HepG2 (cell line): ENCODE data around the gene MIB2. TPM values are rescaled to one million over a fixed set of nuclear protein-coding genes. Genes with fewer than 3 reads are reported as not detected.
A peak's percentile ranks its signal among the peaks of the same experiment; 100 is the strongest.

Experiments
- ATAD3A ChIP-seq: sonication (generic); formaldehyde crosslinking; IDR thresholded peaks from 2 replicates; pipeline ENCODE4 v1.4.0; 2020; ENCODE audit warnings: missing genetic modification reagents
- BRD4 ChIP-seq: sonication (generic); formaldehyde crosslinking; IDR thresholded peaks from 2 replicates; pipeline ENCODE4 v1.4.0; 2020; ENCODE audit warnings: missing genetic modification reagents
- DBP ChIP-seq: sonication (generic); formaldehyde crosslinking; IDR thresholded peaks from 2 replicates; pipeline ENCODE4 v1.4.0; 2020; ENCODE audit warnings: missing genetic modification reagents; ENCODE audit errors: not compliant biosample characterization
- GABPA ChIP-seq, 2 experiments: IDR thresholded peaks; 2 replicates each; pipeline ENCODE4 v1.6.1; 2011 to 2016; ENCODE audit warnings: low read depth in 2 of 2, low read length in 1 of 2, missing biosample characterization in 1 of 2, missing genetic modification characterization in 1 of 2
- HOXA5 ChIP-seq: sonication (generic); formaldehyde crosslinking; IDR thresholded peaks from 2 replicates; pipeline ENCODE4 v1.4.0; 2020; ENCODE audit warnings: missing genetic modification reagents
- IRX3 ChIP-seq: sonication (generic); formaldehyde crosslinking; IDR thresholded peaks from 2 replicates; pipeline ENCODE4 v1.8.1; 2023; ENCODE audit warnings: mild to moderate bottlenecking, low read depth, missing genetic modification reagents, borderline replicate concordance
- KAT7 ChIP-seq: IDR thresholded peaks from 2 replicates; pipeline ENCODE4 v1.6.1; 2018; ENCODE audit warnings: borderline replicate concordance, missing compliant biosample characterization
- KDM5B ChIP-seq: sonication (generic); formaldehyde crosslinking; IDR thresholded peaks from 2 replicates; pipeline ENCODE4 v1.4.0; 2020; ENCODE audit warnings: missing genetic modification reagents, mild to moderate bottlenecking, borderline replicate concordance
- KLF16 ChIP-seq, 2 experiments: sonication (generic) in 1 of 2; formaldehyde crosslinking in 1 of 2; IDR thresholded peaks; 2 replicates each; pipeline versions ENCODE4 v1.6.1 to v1.8.0; 2016 to 2023; ENCODE audit warnings: missing genetic modification reagents in 2 of 2, missing compliant biosample characterization in 1 of 2
- MXD4 ChIP-seq: IDR thresholded peaks from 2 replicates; pipeline ENCODE4 v1.6.1; 2016; ENCODE audit warnings: mild to moderate bottlenecking, missing biosample characterization, missing genetic modification reagents
- PAF1 ChIP-seq: IDR thresholded peaks from 2 replicates; pipeline ENCODE4 v1.6.1; 2016; ENCODE audit warnings: missing genetic modification reagents, missing compliant biosample characterization
- RELA ChIP-seq: sonication (generic); formaldehyde crosslinking; IDR thresholded peaks from 2 replicates; pipeline ENCODE4 v1.4.0; 2020; ENCODE audit warnings: missing genetic modification reagents
- RXRB ChIP-seq: IDR thresholded peaks from 2 replicates; pipeline ENCODE4 v1.6.1; 2016; ENCODE audit warnings: borderline replicate concordance, missing genetic modification reagents, missing compliant biosample characterization
- TRIM22 ChIP-seq: fragments of 450-650 bp; IDR thresholded peaks from 2 replicates; pipeline ENCODE4 v1.6.1; 2017
- YEATS2 ChIP-seq: sonication (generic); formaldehyde crosslinking; IDR thresholded peaks from 2 replicates; pipeline ENCODE4 v1.4.0; 2020; ENCODE audit warnings: missing genetic modification reagents, borderline replicate concordance
- ZKSCAN8 ChIP-seq: IDR thresholded peaks from 2 replicates; pipeline ENCODE4 v1.6.1; 2016; ENCODE audit warnings: borderline replicate concordance, missing genetic modification reagents, missing compliant biosample characterization
- ZMYM2 ChIP-seq: sonication (generic); formaldehyde crosslinking; IDR thresholded peaks from 2 replicates; pipeline ENCODE4 v1.8.0; 2022; ENCODE audit warnings: mild to moderate bottlenecking, missing genetic modification reagents
- ZNF569 ChIP-seq: sonication (generic); formaldehyde crosslinking; IDR thresholded peaks from 2 replicates; pipeline ENCODE4 v1.5.0; 2020; ENCODE audit warnings: mild to moderate bottlenecking, missing genetic modification reagents, moderate library complexity, borderline replicate concordance
- ZNF572 ChIP-seq: sonication (generic); formaldehyde crosslinking; IDR thresholded peaks from 2 replicates; pipeline ENCODE4 v1.5.1; 2020; ENCODE audit warnings: mild to moderate bottlenecking, missing genetic modification reagents
- ZSCAN22 ChIP-seq: sonication (generic); formaldehyde crosslinking; IDR thresholded peaks from 2 replicates; pipeline ENCODE4 v1.4.0; 2020; ENCODE audit warnings: mild to moderate bottlenecking, missing genetic modification reagents
- polyA plus RNA-seq, 8 experiments: library from polyadenylated mRNA; depleted of rRNA in 3 of 8; stranded (reverse) in 7 of 8; unstranded in 1 of 8; fragments of >200 nt; fragmentation: Illumina TruSeq in 4 of 8; extraction: Trizol in 4 of 8; gene quantifications; 2 replicates each; pipeline versions ENCODE4 v1.2.1 to v1.2.3, GENCODE V29; 2011 to 2016; ENCODE audit warnings: low read depth in 4 of 8, missing spikeins in 1 of 8, mixed read lengths in 1 of 8; ENCODE audit not compliant: insufficient read depth in 1 of 8
- total RNA-seq, 5 experiments: library from RNA; depleted of rRNA; stranded (reverse); fragments of >200 nt; fragmentation: Illumina TruSeq; extraction: Trizol; gene quantifications; 2 replicates each; pipeline ENCODE4 v1.2.3, GENCODE V29; 2016; ENCODE audit warnings: low read depth in 1 of 5
- TF ChIP-seq, protein P1 (sequence below): sonication (generic); formaldehyde crosslinking; IDR thresholded peaks from 2 replicates; pipeline ENCODE4 v1.4.0; 2020; ENCODE audit warnings: low read depth, mild to moderate bottlenecking, missing genetic modification reagents
- TF ChIP-seq, protein P2 (sequence below): sonication (generic); formaldehyde crosslinking; IDR thresholded peaks from 2 replicates; pipeline ENCODE4 v1.4.0; 2020; ENCODE audit warnings: missing genetic modification reagents
- TF ChIP-seq, protein P3 (sequence below): sonication (generic); formaldehyde crosslinking; IDR thresholded peaks from 2 replicates; pipeline ENCODE4 v1.5.1; 2020; ENCODE audit warnings: missing genetic modification reagents, mild to moderate bottlenecking, borderline replicate concordance

MIB2 gene
- total and polyA plus RNA-seq, 2 of the 13 experiments (the other 11 are each of a cell fraction or from before 2014, with no cell fraction given), result 19.9 to 30.4 TPM

DNA sequence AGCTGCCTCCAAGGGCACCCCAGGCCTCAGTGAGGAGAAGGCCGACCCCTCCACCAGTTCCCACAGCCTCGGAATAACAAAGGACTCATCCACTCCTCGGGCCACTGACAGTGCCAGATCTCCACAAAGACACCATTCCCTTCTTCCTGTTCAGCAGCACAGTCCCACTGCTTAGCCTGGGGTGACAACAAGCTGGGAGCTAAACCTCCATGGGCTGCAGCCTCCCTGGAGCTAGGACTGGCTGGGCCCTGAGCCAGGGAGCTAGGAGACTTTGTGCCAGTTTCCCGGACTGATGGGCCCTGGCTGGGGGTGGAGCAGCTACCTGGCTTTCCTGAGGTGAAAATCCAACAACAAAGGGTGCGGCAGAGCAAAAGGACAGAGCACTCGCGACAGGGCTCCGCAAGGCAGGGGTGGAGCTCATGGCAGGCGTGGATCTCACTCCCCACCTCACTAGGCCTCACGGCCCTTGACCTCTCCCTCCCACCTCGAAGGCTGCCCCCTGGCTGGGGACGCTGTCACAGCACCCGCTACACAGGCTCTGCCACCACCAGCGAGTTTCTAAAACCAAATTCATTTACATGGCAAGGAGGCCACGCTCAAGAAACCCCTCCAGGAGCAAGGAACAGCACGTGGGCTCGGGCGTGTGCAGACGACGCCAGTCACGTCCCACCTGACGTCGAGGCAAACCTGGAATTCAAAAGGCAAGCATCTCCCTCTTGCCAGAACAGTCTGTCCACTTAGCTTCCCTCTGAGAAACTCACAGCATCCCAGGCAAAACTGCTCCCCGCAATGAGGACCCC is 63.5 kb downstream of the MIB2 start (continued):
- TF ChIP-seq ZNF572 (no peak), MXD4 (0 out of 2 replicates have a peak, but pooled peaks have one; percentile 41), ZSCAN22 (CRISPR knock-in tag) (no peak), RELA (CRISPR knock-in tag) (no peak), ZKSCAN8 (no peak), HOXA5 (no peak), KDM5B (CRISPR knock-in tag) (peak; percentile 90; the same call in 1 of the 2 replicates), RXRB (CRISPR knock-in tag) (peak; percentile 87), YEATS2 (peak; percentile 71; the same call in 1 of the 2 replicates), GABPA (IDR thresholded peaks at IDR 0.05; ENCODE audit: low read depth, low read length) (no peak), GABPA (CRISPR knock-in tag; IDR thresholded peaks at IDR 0.05; ENCODE audit: low read depth) (0 out of 2 replicates have a peak, but pooled peaks have one; percentile 25), IRX3 (CRISPR knock-in tag) (no peak), ATAD3A (CRISPR knock-in tag) (no peak), ZMYM2 (CRISPR knock-in tag) (peak; percentile 83), BRD4 (CRISPR knock-in tag) (peak; percentile 58; the same call in 1 of the 2 replicates), TRIM22 (no peak), KAT7 (CRISPR knock-in tag) (peak; percentile 80; the same call in 1 of the 2 replicates), ZNF569 (no peak), PAF1 (CRISPR knock-in tag) (no peak), KLF16 (CRISPR knock-in tag; IDR thresholded peaks at IDR 0.05) (peak in 1 of 2 experiments; percentile 58; a peak in 2 of 4 replicates), DBP (no peak)
- TF ChIP-seq, protein P1, sequence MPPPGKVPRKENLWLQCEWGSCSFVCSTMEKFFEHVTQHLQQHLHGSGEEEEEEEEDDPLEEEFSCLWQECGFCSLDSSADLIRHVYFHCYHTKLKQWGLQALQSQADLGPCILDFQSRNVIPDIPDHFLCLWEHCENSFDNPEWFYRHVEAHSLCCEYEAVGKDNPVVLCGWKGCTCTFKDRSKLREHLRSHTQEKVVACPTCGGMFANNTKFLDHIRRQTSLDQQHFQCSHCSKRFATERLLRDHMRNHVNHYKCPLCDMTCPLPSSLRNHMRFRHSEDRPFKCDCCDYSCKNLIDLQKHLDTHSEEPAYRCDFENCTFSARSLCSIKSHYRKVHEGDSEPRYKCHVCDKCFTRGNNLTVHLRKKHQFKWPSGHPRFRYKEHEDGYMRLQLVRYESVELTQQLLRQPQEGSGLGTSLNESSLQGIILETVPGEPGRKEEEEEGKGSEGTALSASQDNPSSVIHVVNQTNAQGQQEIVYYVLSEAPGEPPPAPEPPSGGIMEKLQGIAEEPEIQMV (CRISPR knock-in tag), result peak; percentile 36; the same call in 1 of the 2 replicates
- TF ChIP-seq, protein P2, sequence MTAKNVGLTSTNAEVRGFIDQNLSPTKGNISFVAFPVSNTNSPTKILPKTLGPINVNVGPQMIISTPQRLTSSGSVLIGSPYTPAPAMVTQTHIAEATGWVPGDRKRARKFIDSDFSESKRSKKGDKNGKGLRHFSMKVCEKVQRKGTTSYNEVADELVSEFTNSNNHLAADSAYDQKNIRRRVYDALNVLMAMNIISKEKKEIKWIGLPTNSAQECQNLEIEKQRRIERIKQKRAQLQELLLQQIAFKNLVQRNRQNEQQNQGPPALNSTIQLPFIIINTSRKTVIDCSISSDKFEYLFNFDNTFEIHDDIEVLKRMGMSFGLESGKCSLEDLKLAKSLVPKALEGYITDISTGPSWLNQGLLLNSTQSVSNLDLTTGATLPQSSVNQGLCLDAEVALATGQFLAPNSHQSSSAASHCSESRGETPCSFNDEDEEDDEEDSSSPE (CRISPR knock-in tag), result peak; percentile 43; the same call in 1 of the 2 replicates
- TF ChIP-seq, protein P3, sequence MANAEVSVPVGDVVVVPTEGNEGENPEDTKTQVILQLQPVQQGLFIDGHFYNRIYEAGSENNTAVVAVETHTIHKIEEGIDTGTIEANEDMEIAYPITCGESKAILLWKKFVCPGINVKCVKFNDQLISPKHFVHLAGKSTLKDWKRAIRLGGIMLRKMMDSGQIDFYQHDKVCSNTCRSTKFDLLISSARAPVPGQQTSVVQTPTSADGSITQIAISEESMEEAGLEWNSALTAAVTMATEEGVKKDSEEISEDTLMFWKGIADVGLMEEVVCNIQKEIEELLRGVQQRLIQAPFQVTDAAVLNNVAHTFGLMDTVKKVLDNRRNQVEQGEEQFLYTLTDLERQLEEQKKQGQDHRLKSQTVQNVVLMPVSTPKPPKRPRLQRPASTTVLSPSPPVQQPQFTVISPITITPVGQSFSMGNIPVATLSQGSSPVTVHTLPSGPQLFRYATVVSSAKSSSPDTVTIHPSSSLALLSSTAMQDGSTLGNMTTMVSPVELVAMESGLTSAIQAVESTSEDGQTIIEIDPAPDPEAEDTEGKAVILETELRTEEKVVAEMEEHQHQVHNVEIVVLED, result peak; percentile 63; the same call in 1 of the 2 replicates
